ENCODE data around the gene TEX35. TPM values are rescaled to one million over a fixed set of nuclear protein-coding genes. Genes with fewer than 3 reads are reported as not detected.

The TEX35 gene
- not detected in 2 replicates for total RNA-seq

- no peak for DNase-seq (ENCODE audit: extremely low read depth, low read depth, low spot score)
Measured at GRCh38 chr1:178512566-178513277, at the start of gene TEX35. Gene TEX35, plus strand, starts transcription at chr1:178513109. Its CDS starts 80 bp downstream, at chr1:178513189.

- DNase-seq (ENCODE audit: extremely low read depth, low read depth, low spot score): no peak
Measured at GRCh38 chr1:178464141-178464540, 48.8 kb upstream of the TEX35 start.

GRCh38 chr1:178464566-178464965 lies 48.3 kb upstream of the TEX35 start:
- DNase-seq (ENCODE audit: extremely low read depth, low read depth, low spot score): no peak

- no peak for DNase-seq (ENCODE audit: extremely low read depth, low read depth, low spot score)
Measured at GRCh38 chr1:178465011-178465410, 47.9 kb upstream of the TEX35 start.

GRCh38 chr1:178467837-178468236 lies 45.1 kb upstream of the TEX35 start:
- no peak for DNase-seq (ENCODE audit: extremely low read depth, low read depth, low spot score)

- no peak for DNase-seq (ENCODE audit: extremely low read depth, low read depth, low spot score)
Measured at GRCh38 chr1:178470411-178470960, 42.4 kb upstream of the TEX35 start.

- DNase-seq (ENCODE audit: extremely low read depth, low read depth, low spot score): no peak
Measured at GRCh38 chr1:178472531-178472930, 40.4 kb upstream of the TEX35 start.

GRCh38 chr1:178477373-178477772 lies 35.5 kb upstream of the TEX35 start:
- DNase-seq (ENCODE audit: extremely low read depth, low read depth, low spot score): no peak

GRCh38 chr1:178477841-178478240 lies 35.1 kb upstream of the TEX35 start:
- DNase-seq (ENCODE audit: extremely low read depth, low read depth, low spot score): no peak

GRCh38 chr1:178483251-178483957 lies 29.5 kb upstream of the TEX35 start:
- no peak for DNase-seq (ENCODE audit: extremely low read depth, low read depth, low spot score)

GRCh38 chr1:178484698-178485225 lies 28.1 kb upstream of the TEX35 start:
- peak; percentile 29 for DNase-seq (ENCODE audit: extremely low read depth, low read depth, low spot score)

- DNase-seq (ENCODE audit: extremely low read depth, low read depth, low spot score): no peak
Measured at GRCh38 chr1:178485541-178485981, 27.3 kb upstream of the TEX35 start.

- DNase-seq (ENCODE audit: extremely low read depth, low read depth, low spot score): no peak
Measured at GRCh38 chr1:178486100-178487069, 26.5 kb upstream of the TEX35 start.

- no peak for DNase-seq (ENCODE audit: extremely low read depth, low read depth, low spot score)
Measured at GRCh38 chr1:178487070-178487615, 25.8 kb upstream of the TEX35 start.

GRCh38 chr1:178488393-178488792 lies 24.5 kb upstream of the TEX35 start:
- no peak for DNase-seq (ENCODE audit: extremely low read depth, low read depth, low spot score)

- no peak for DNase-seq (ENCODE audit: extremely low read depth, low read depth, low spot score)
Measured at GRCh38 chr1:178489399-178489798, 23.5 kb upstream of the TEX35 start.

GRCh38 chr1:178490136-178490535 lies 22.8 kb upstream of the TEX35 start:
- no peak for DNase-seq (ENCODE audit: extremely low read depth, low read depth, low spot score)

GRCh38 chr1:178490967-178491366 lies 21.9 kb upstream of the TEX35 start:
- no peak for DNase-seq (ENCODE audit: extremely low read depth, low read depth, low spot score)

GRCh38 chr1:178491721-178492120 lies 21.2 kb upstream of the TEX35 start:
- no peak for DNase-seq (ENCODE audit: extremely low read depth, low read depth, low spot score)

GRCh38 chr1:178492341-178492740 lies 20.6 kb upstream of the TEX35 start:
- no peak for DNase-seq (ENCODE audit: extremely low read depth, low read depth, low spot score)

Data from glomerular endothelial cell (primary cell).